IMR-90 (cell line): ENCODE results near the gene SCAF1. TPM values are rescaled to one million over a fixed set of nuclear protein-coding genes. Genes with fewer than 3 reads are reported as not detected.
A peak's percentile ranks its signal among the peaks of the same experiment; 100 is the strongest.

ENCODE experiments used
- ATAC-seq: fragments of 200-7000 bp; cut with Tn5 transposase; 2 replicates; pipeline ENCODE4 v1.9.1; 2020; ENCODE audit warnings: low read depth, mild to moderate bottlenecking, moderate library complexity
- BruUV-seq: library from RNA; stranded (reverse); fragments of 400-500 nt; replicated peaks from 2 replicates; lab custom pipeline; 2021; lab: Mats Ljungman, UMichigan
- CTCF ChIA-PET: fragments of 300-600 bp; formaldehyde crosslinking; extraction: SDS; loops from one replicate; lab custom pipeline; 2021; ENCODE audit warnings: antibody characterized with exemption; lab: Yijun Ruan, JAX
- POLR2A ChIA-PET: fragments of 300-600 bp; sonication (Branson Sonifier 250); formaldehyde crosslinking; loops from one replicate; lab custom pipeline; 2022; ENCODE audit warnings: antibody characterized with exemption; ENCODE audit not compliant: unreplicated experiment; lab: Charles Lee
- DNase-seq: peaks from one replicate; pipeline ENCODE4 v3.0.0; 2013
- H2AFZ ChIP-seq: replicated peaks from 2 replicates; pipeline ENCODE3; 2013; ENCODE audit warnings: low read length, mild to moderate bottlenecking; ENCODE audit not compliant: poor library complexity
- H2AK5ac ChIP-seq: 2 replicates; pipeline ENCODE4 v1.6.1; 2013; ENCODE audit warnings: low read depth, low read length, inconsistent platforms
- H2AK9ac ChIP-seq: replicated peaks from 2 replicates; pipeline ENCODE3; 2013; ENCODE audit warnings: mild to moderate bottlenecking, low read depth, low read length, moderate library complexity; ENCODE audit not compliant: poor library complexity
- H2BK120ac ChIP-seq: 2 replicates; pipeline ENCODE4 v1.6.1; 2013; ENCODE audit warnings: low read depth, low read length, inconsistent platforms
- H2BK15ac ChIP-seq: 3 replicates; pipeline ENCODE4 v1.6.1; 2013; ENCODE audit warnings: low read depth, low read length, inconsistent platforms
- H2BK20ac ChIP-seq: 2 replicates; pipeline ENCODE4 v1.6.1; 2013; ENCODE audit warnings: low read depth, mild to moderate bottlenecking, inconsistent platforms, low read length, moderate library complexity
- H2BK5ac ChIP-seq: 2 replicates; pipeline ENCODE4 v1.6.1; 2013; ENCODE audit warnings: mild to moderate bottlenecking, low read depth, low read length, inconsistent platforms; ENCODE audit not compliant: poor library complexity, severe bottlenecking
- H3K14ac ChIP-seq: replicated peaks from 2 replicates; pipeline ENCODE4 v1.6.1; 2013; ENCODE audit warnings: low read depth, low read length, inconsistent platforms
- H3K18ac ChIP-seq: 2 replicates; pipeline ENCODE4 v1.6.1; 2013; ENCODE audit warnings: low read depth, low read length, control low read depth
- H3K23ac ChIP-seq: 2 replicates; pipeline ENCODE4 v1.6.1; 2013; ENCODE audit warnings: low read depth, low read length, inconsistent platforms
- H3K27ac ChIP-seq: 2 replicates; pipeline ENCODE4 v1.5.1; 2013; ENCODE audit warnings: mild to moderate bottlenecking, control low read depth, low read length; ENCODE audit not compliant: insufficient read depth
- H3K27me3 ChIP-seq: 2 replicates; pipeline ENCODE4 v1.6.1; 2013; ENCODE audit warnings: low read length; ENCODE audit not compliant: control insufficient read depth, insufficient read depth
- H3K36me3 ChIP-seq: 2 replicates; pipeline ENCODE4 v1.6.1; 2013; ENCODE audit warnings: low read length, mixed read lengths; ENCODE audit not compliant: control insufficient read depth, insufficient read depth
- H3K4ac ChIP-seq: 2 replicates; pipeline ENCODE4 v1.6.1; 2013; ENCODE audit warnings: low read depth, low read length, inconsistent platforms
- H3K4me1 ChIP-seq: 2 replicates; pipeline ENCODE4 v1.6.1; 2013; ENCODE audit warnings: low read length, mixed read lengths; ENCODE audit not compliant: control insufficient read depth, insufficient read depth
- H3K4me2 ChIP-seq: 2 replicates; pipeline ENCODE4 v1.6.1; 2013; ENCODE audit warnings: low read depth, mild to moderate bottlenecking, control low read depth, low read length, moderate library complexity
- H3K4me3 ChIP-seq: 2 replicates; pipeline ENCODE4 v1.5.1; 2013; ENCODE audit warnings: low read depth, mild to moderate bottlenecking, control low read depth, low read length, moderate library complexity; ENCODE audit not compliant: insufficient read depth
- H3K56ac ChIP-seq: 2 replicates; pipeline ENCODE4 v1.6.1; 2013; ENCODE audit warnings: low read length, inconsistent platforms; ENCODE audit not compliant: insufficient read depth; ENCODE audit errors: extremely low read depth
- H3K79me1 ChIP-seq, 2 experiments: 2 replicates each; pipeline ENCODE4 v1.6.1; 2013; ENCODE audit warnings: low read length in 2 of 2, inconsistent platforms in 1 of 2, low read depth in 1 of 2
- H3K9ac ChIP-seq: 2 replicates; pipeline ENCODE4 v1.6.1; 2013; ENCODE audit warnings: low read depth, low read length, control low read depth
- H3K9me1 ChIP-seq: 2 replicates; pipeline ENCODE4 v1.6.1; 2013; ENCODE audit warnings: low read length, inconsistent platforms; ENCODE audit not compliant: insufficient read depth
- H3K9me3 ChIP-seq: 2 replicates; pipeline ENCODE4 v1.6.1; 2013; ENCODE audit warnings: low read length; ENCODE audit not compliant: control insufficient read depth, insufficient read depth
- H4K20me1 ChIP-seq: 2 replicates; pipeline ENCODE4 v1.6.1; 2013; ENCODE audit warnings: low read length, inconsistent platforms; ENCODE audit not compliant: insufficient read depth
- H4K5ac ChIP-seq: 2 replicates; pipeline ENCODE4 v1.6.1; 2013; ENCODE audit warnings: mild to moderate bottlenecking, low read depth, low read length, control low read depth
- H4K8ac ChIP-seq, 2 experiments: 2 replicates each; pipeline ENCODE4 v1.6.1; 2013; ENCODE audit warnings: low read depth in 2 of 2, low read length in 2 of 2, control low read depth in 1 of 2, inconsistent platforms in 1 of 2
- H4K91ac ChIP-seq: 2 replicates; pipeline ENCODE4 v1.6.1; 2013; ENCODE audit warnings: low read depth, low read length, inconsistent platforms; ENCODE audit not compliant: insufficient read depth
- CTCF ChIP-seq: conservative IDR thresholded peaks from 2 replicates; pipeline ENCODE4 v1.5.1; 2012; ENCODE audit warnings: mild to moderate bottlenecking, low read depth, low read length, improper control_type of control experiment
- ELK1 ChIP-seq: fragments of 150-350 bp; IDR thresholded peaks from 2 replicates; pipeline ENCODE4 v1.6.1; 2016; ENCODE audit warnings: low read depth, mild to moderate bottlenecking, low read length, moderate library complexity, borderline replicate concordance
- RAD21 ChIP-seq: IDR thresholded peaks from 2 replicates; pipeline ENCODE4 v1.6.1; 2012; ENCODE audit warnings: low read length, improper control_type of control experiment
- WGBS, 2 experiments: methylation state at CpG; one replicate each; pipeline versions ENCODE4 v1.1.5 to v1.1.7; 2013; ENCODE audit warnings: missing lambda C conversion rate in 2 of 2; ENCODE audit not compliant: insufficient read length in 1 of 2; ENCODE audit errors: extremely low coverage in 2 of 2; 5-methylcytosine and 5-hydroxymethylcytosine counted together
- dilution Hi-C: fragments of 300-500 bp; cut with HindIII; formaldehyde crosslinking; loops from one replicate; pipeline ENCODE4 v1.14.3; 2018; ENCODE audit warnings: low sequenced_read_pairs; ENCODE audit not compliant: unreplicated experiment
- in situ Hi-C: fragments of 300-500 bp; cut with MboI; formaldehyde crosslinking; loops from 3 replicates; pipeline ENCODE4 v1.14.3; 2019; ENCODE audit warnings: low sequenced_read_pairs, inconsistent platforms, mixed read lengths
- intact Hi-C: fragments of 100-400 bp; cut with micrococcal nuclease; formaldehyde crosslinking; loops from 2 replicates; pipeline ENCODE4 v1.10.0; 2022
- polyA plus RNA-seq, 3 experiments: library from polyadenylated mRNA; depleted of rRNA; stranded (reverse); fragments of >200 nt; gene quantifications; 2 replicates each; pipeline ENCODE4 v1.2.3, GENCODE V29; 2012; ENCODE audit warnings: low replicate concordance in 1 of 3
- total RNA-seq: library from RNA; depleted of rRNA; stranded (reverse); fragments of >200 nt; gene quantifications from 2 replicates; pipeline ENCODE4 v1.2.3, GENCODE V29; 2012

Gene SCAF1
- total and polyA plus RNA-seq, 2 of the 4 experiments (the other 2 are of a cell fraction) = 2.2 to 14.8 TPM

- Histone ChIP-seq H3K27ac (peak overlapping the region; percentile 51), H3K27me3 (no peaks in the 10 kb centered on the region), H3K36me3 (peaks cover 20% of the 10 kb centered on the region), H2AFZ (peak overlapping the region; percentile 83), H3K9ac (peak overlapping the region; percentile 59), H3K4me1 (peaks cover 9% of the 10 kb centered on the region), H4K91ac (no peak overlapping the region), H3K23ac (no peak overlapping the region), H2BK120ac (no peak overlapping the region), H3K79me1 (peaks cover 8 to 54% of the 10 kb centered on the region in 2 experiments; a peak in 3 of 4 replicates), H3K14ac (peak overlapping the region; percentile 33), H3K4ac (peak overlapping the region; percentile 4), H4K8ac (peak overlapping the region in 1 of 2 experiments; percentile 21; a peak in 1 of 4 replicates), H3K9me1 (peaks cover 3% of the 10 kb centered on the region; the same call in 1 of the 2 replicates), H3K4me3 (peak overlapping the region; percentile 45), H3K56ac (peak overlapping the region; percentile 69), H4K20me1 (peaks cover 5% of the 10 kb centered on the region), H3K4me2 (peak overlapping the region; percentile 86), H3K9me3 (no peaks in the 10 kb centered on the region), H2BK5ac (peak overlapping the region; percentile 6), H2BK15ac (no peak overlapping the region), H4K5ac (no peak overlapping the region), H3K18ac (no peak overlapping the region), H2BK20ac (no peak overlapping the region), H2AK5ac (no peak overlapping the region; the same call in 1 of the 2 replicates), H2AK9ac (peak overlapping the region; percentile 85)
- in situ Hi-C loops = loop anchor here (10.0 kb wide), 1 partner anchor 171 kb away; the partner anchor contains the start of gene RPS11
- DNase-seq (no peak), ATAC-seq (peak; percentile 16)
- dilution Hi-C loops = no loop called here
- BruUV-seq = no TSS peak
- TF ChIP-seq CTCF = peak; percentile 12; the same call in 1 of the 2 replicates
- no peak for TF ChIP-seq ELK1
- TF ChIP-seq RAD21 = 0 out of 2 replicates have a peak, but pooled peaks have one; percentile 5
- ChIA-PET POLR2A (no interaction called here), CTCF (interaction anchor here (1.0 kb wide), 1 partner anchor 15 kb away, joined by 3 read pairs; no protein-coding TSS in a partner anchor)
- WGBS, 2 experiments = no CpG with 5 or more reads among the region's 9 CpGs
- intact Hi-C loops = no loop called here
Observed at GRCh38 chr19:49666120-49666444, 24.1 kb downstream of the SCAF1 start.
